Measurements from ENCODE around the gene BTBD9.
"Not testable (repeated sequence)": the region's sequence is repeated elsewhere in the genome, so short reads cannot be mapped to it uniquely, and the experiment has no call there.

BTBD9 gene

GRCh38 chr6:38640216-38640909 is 634 bp upstream of the BTBD9 start:
- DNase-seq (ENCODE audit: low read depth, low spot score): no peak
- peak overlapping the region; percentile 97 for H3K4me3 ChIP-seq
- TF ChIP-seq POLR2AphosphoS5 (IDR thresholded peaks at IDR 0.05; ENCODE audit: borderline replicate concordance, low read depth, low read length) (no peak), EZH2 (IDR thresholded peaks at IDR 0.05) (no peak), FOXP2 (optimal IDR thresholded peaks at IDR 0.05; ENCODE audit: control extremely low read depth, extremely low read length, insufficient read depth) (no peak)

DNA sequence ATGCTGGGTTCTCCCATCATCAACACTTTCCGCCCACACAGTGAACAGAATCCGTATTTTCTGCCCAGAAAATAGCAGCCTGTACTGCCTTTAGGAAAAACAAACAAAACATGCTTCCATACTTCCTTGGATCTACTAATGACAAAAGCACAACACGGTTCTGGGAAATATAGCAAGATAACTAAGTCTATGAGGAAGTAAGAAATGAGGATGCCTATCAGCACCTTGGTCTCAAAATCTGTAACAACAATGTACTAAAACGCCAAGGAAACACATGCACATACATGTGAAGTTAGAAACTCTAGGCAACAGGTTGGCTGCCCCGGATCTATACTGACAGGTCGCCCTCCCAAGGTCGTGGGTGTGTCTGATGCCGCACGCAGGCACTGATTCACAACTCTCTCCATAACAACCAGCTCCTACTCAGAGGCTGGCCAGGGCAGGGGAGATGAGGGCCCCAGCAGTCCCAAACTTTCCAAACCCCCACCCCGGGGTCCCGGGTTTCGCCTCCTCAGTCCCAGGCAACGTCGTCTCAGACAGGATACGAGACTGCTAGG is 710 bp downstream of the BTBD9 start:
- H3K9ac ChIP-seq (ENCODE audit: insufficient read length): peak overlapping the region; percentile 76
- peak overlapping the region; percentile 97 for H3K4me3 ChIP-seq
- no peaks in the 10 kb centered on the region for H3K9me3 ChIP-seq (ENCODE audit: low read depth, low read length)
- H3K27ac ChIP-seq: no peak overlapping the region
- no peaks in the 10 kb centered on the region for H3K36me3 ChIP-seq (ENCODE audit: insufficient read depth, low read length)
- no peak for TF ChIP-seq FOXP2 (optimal IDR thresholded peaks at IDR 0.05; ENCODE audit: control extremely low read depth, extremely low read length, insufficient read depth)
- TF ChIP-seq EZH2 (IDR thresholded peaks at IDR 0.05): no peak
- no peak for TF ChIP-seq POLR2AphosphoS5 (IDR thresholded peaks at IDR 0.05; ENCODE audit: borderline replicate concordance, low read depth, low read length)
- DNase-seq (ENCODE audit: low read depth, low spot score): no peak

More at GRCh38 chr6:38640216-38640909, 634 bp upstream of the BTBD9 start:
- no peak overlapping the region for H3K27ac ChIP-seq
- no peaks in the 10 kb centered on the region for H3K36me3 ChIP-seq (ENCODE audit: insufficient read depth, low read length)
- peak overlapping the region; percentile 76 for H3K9ac ChIP-seq (ENCODE audit: insufficient read length)
- no peaks in the 10 kb centered on the region for H3K9me3 ChIP-seq (ENCODE audit: low read depth, low read length)

GRCh38 chr6:38637756-38638155 is 2.0 kb downstream of the BTBD9 start:
- TF ChIP-seq FOXP2 (optimal IDR thresholded peaks at IDR 0.05; ENCODE audit: control extremely low read depth, extremely low read length, insufficient read depth) (no peak), EZH2 (IDR thresholded peaks at IDR 0.05) (no peak), POLR2AphosphoS5 (IDR thresholded peaks at IDR 0.05; ENCODE audit: borderline replicate concordance, low read depth, low read length) (no peak)
- Histone ChIP-seq H3K27ac (no peak overlapping the region), H3K4me3 (no peak overlapping the region), H3K9ac (ENCODE audit: insufficient read length) (no peak overlapping the region), H3K9me3 (ENCODE audit: low read depth, low read length) (no peaks in the 10 kb centered on the region), H3K36me3 (ENCODE audit: insufficient read depth, low read length) (no peaks in the 10 kb centered on the region)
- DNase-seq (ENCODE audit: low read depth, low spot score): no peak

- H3K9me3 ChIP-seq (ENCODE audit: low read depth, low read length): no peaks in the 10 kb centered on the region
- no peak for TF ChIP-seq POLR2AphosphoS5 (IDR thresholded peaks at IDR 0.05; ENCODE audit: borderline replicate concordance, low read depth, low read length)
- no peak for TF ChIP-seq EZH2 (IDR thresholded peaks at IDR 0.05)
- TF ChIP-seq FOXP2 (optimal IDR thresholded peaks at IDR 0.05; ENCODE audit: control extremely low read depth, extremely low read length, insufficient read depth): no peak
- H3K4me3 ChIP-seq: no peak overlapping the region
- H3K27ac ChIP-seq: no peak overlapping the region
- H3K36me3 ChIP-seq (ENCODE audit: insufficient read depth, low read length): no peaks in the 10 kb centered on the region
- H3K9ac ChIP-seq (ENCODE audit: insufficient read length): no peak overlapping the region
- DNase-seq (ENCODE audit: low read depth, low spot score): no peak
Measured at GRCh38 chr6:38636027-38636426, 3.7 kb downstream of the BTBD9 start.

GRCh38 chr6:38634518-38634917 is 5.2 kb downstream of the BTBD9 start:
- no peak overlapping the region for H3K9ac ChIP-seq (ENCODE audit: insufficient read length)
- TF ChIP-seq FOXP2 (optimal IDR thresholded peaks at IDR 0.05; ENCODE audit: control extremely low read depth, extremely low read length, insufficient read depth) (no peak), POLR2AphosphoS5 (IDR thresholded peaks at IDR 0.05; ENCODE audit: borderline replicate concordance, low read depth, low read length) (no peak), EZH2 (IDR thresholded peaks at IDR 0.05) (no peak)
- DNase-seq (ENCODE audit: low read depth, low spot score): no peak

DNA sequence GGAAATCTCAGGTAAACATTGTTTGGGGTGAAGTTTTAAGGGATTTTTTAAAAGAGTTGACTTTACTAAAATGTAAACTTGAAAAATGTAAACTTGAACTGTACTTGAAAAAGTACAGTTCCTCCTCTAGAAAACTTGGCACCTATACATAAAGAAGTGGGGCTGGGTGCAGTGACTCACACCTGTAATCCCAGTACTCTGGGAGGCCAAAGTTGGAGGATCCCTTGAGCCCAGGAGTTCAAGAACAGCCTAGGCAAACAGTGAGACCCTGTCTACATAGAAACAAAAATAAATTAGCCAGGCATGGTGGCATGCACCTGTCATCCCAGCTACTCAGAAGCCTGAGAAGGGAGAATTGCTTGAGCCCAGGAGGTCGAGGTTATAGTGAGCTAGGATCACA is 7.2 kb downstream of the BTBD9 start:
- Histone ChIP-seq H3K36me3 (ENCODE audit: insufficient read depth, low read length) (no peaks in the 10 kb centered on the region), H3K9me3 (ENCODE audit: low read depth, low read length) (no peaks in the 10 kb centered on the region), H3K9ac (ENCODE audit: insufficient read length) (no peak overlapping the region), H3K4me3 (no peak overlapping the region), H3K27ac (no peak overlapping the region)
- TF ChIP-seq EZH2 (IDR thresholded peaks at IDR 0.05) (no peak), POLR2AphosphoS5 (IDR thresholded peaks at IDR 0.05; ENCODE audit: borderline replicate concordance, low read depth, low read length) (no peak), FOXP2 (optimal IDR thresholded peaks at IDR 0.05; ENCODE audit: control extremely low read depth, extremely low read length, insufficient read depth) (no peak)
- DNase-seq (ENCODE audit: low read depth, low spot score): no peak

More at GRCh38 chr6:38634518-38634917, 5.2 kb downstream of the BTBD9 start:
- Histone ChIP-seq H3K27ac (no peak overlapping the region), H3K9me3 (ENCODE audit: low read depth, low read length) (no peaks in the 10 kb centered on the region), H3K4me3 (no peak overlapping the region), H3K36me3 (ENCODE audit: insufficient read depth, low read length) (no peaks in the 10 kb centered on the region)

GRCh38 chr6:38631186-38631783 is 8.4 kb downstream of the BTBD9 start:
- H3K9me3 ChIP-seq (ENCODE audit: low read depth, low read length): no peaks in the 10 kb centered on the region
- DNase-seq (ENCODE audit: low read depth, low spot score): no peak
- H3K9ac ChIP-seq (ENCODE audit: insufficient read length): no peak overlapping the region
- no peak overlapping the region for H3K4me3 ChIP-seq
- H3K36me3 ChIP-seq (ENCODE audit: insufficient read depth, low read length): no peaks in the 10 kb centered on the region
- H3K27ac ChIP-seq: no peak overlapping the region
- TF ChIP-seq EZH2 (IDR thresholded peaks at IDR 0.05) (no peak), POLR2AphosphoS5 (IDR thresholded peaks at IDR 0.05; ENCODE audit: borderline replicate concordance, low read depth, low read length) (no peak)

DNA sequence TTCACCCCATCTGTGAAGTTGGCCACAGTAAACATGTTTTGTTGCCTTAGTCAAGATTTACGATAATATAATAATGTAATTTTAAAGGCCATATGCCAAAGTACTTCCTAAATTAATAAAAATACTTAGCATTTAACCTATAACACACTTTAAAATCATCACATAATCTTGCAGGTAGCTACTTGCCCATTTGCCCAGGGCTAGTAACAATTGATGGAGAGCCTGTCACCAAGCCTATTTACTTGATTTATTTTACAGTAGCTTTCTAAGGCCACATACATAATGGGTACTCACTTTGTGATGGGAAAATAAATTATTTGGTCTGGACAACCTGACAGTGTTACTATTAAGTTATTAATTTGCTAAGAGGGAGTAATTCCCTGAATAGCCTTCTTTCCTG is 14.5 kb downstream of the BTBD9 start:
- Histone ChIP-seq H3K9ac (ENCODE audit: insufficient read length) (no peak overlapping the region), H3K4me3 (no peak overlapping the region), H3K27ac (no peak overlapping the region), H3K9me3 (ENCODE audit: low read depth, low read length) (no peaks in the 10 kb centered on the region), H3K36me3 (ENCODE audit: insufficient read depth, low read length) (no peaks in the 10 kb centered on the region)
- no peak for DNase-seq (ENCODE audit: low read depth, low spot score)
- TF ChIP-seq POLR2AphosphoS5 (IDR thresholded peaks at IDR 0.05; ENCODE audit: borderline replicate concordance, low read depth, low read length): no peak
- TF ChIP-seq EZH2 (IDR thresholded peaks at IDR 0.05): no peak
- no peak for TF ChIP-seq FOXP2 (optimal IDR thresholded peaks at IDR 0.05; ENCODE audit: control extremely low read depth, extremely low read length, insufficient read depth)

DNA sequence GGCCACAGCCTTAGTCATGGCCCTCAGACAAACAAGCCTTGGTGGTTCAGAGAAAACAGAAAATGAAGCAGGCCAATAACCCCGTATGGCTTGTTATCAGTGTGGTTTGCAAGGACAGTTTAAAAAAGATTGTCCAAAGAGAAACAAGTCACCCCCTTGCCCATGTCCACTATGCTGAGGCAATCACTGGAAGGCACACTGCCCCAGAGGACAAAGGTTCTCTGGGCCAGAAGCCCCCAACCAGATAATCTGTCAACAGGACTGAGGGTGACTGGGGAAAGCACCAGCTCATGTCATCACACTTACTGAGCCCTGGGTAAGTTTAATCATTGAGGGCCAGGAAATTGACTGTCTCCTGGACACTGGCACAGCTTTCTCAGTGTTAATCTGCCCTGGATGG is 20.4 kb downstream of the BTBD9 start:
- not testable (repeated sequence) for H3K27ac ChIP-seq; H3K4me3 ChIP-seq; DNase-seq (ENCODE audit: low read depth, low spot score); H3K9ac ChIP-seq (ENCODE audit: insufficient read length); H3K36me3 ChIP-seq (ENCODE audit: insufficient read depth, low read length); H3K9me3 ChIP-seq (ENCODE audit: low read depth, low read length)

DNA sequence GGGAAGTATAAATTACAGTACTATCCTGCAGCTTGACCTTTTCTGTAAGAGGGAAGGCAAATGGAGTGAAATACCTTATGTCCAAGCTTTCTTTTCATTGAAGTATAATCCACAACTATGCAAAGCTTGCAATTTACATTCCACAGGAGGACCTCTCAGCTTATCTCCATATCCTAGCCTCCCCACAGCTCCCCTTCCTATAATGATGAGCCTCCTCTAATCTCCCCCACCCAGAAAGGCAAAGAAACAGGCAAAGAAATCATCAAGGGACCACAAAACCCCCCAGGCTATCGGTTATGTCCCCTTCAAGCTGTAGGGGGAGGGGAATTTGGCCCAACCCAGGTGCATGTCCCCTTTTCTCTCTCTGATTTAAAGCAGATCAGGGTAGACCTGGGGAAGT is 21.4 kb downstream of the BTBD9 start:
- not testable (repeated sequence) for H3K4me3 ChIP-seq; H3K9ac ChIP-seq (ENCODE audit: insufficient read length); H3K27ac ChIP-seq; DNase-seq (ENCODE audit: low read depth, low spot score); H3K9me3 ChIP-seq (ENCODE audit: low read depth, low read length); H3K36me3 ChIP-seq (ENCODE audit: insufficient read depth, low read length)
